HepG2 (cell line): ENCODE results near the gene ZMYND19. TPM values are rescaled to one million over a fixed set of nuclear protein-coding genes. Genes with fewer than 3 reads are reported as not detected.

Experiments used
- ARHGAP35 ChIP-seq: sonication (generic); formaldehyde crosslinking; IDR thresholded peaks from 2 replicates; pipeline ENCODE4 v1.9.0; 2022; ENCODE audit warnings: mild to moderate bottlenecking, inconsistent platforms, moderate library complexity, missing genetic modification reagents, borderline replicate concordance
- EEA1 ChIP-seq: sonication (generic); formaldehyde crosslinking; IDR thresholded peaks from 2 replicates; pipeline ENCODE4 v1.5.1; 2020; ENCODE audit warnings: mild to moderate bottlenecking, missing genetic modification reagents, borderline replicate concordance
- HDAC1 ChIP-seq: sonication (generic); formaldehyde crosslinking; IDR thresholded peaks from 2 replicates; pipeline ENCODE4 v1.5.1; 2020; ENCODE audit warnings: mild to moderate bottlenecking, missing genetic modification reagents
- HES4 ChIP-seq: sonication (generic); formaldehyde crosslinking; IDR thresholded peaks from 2 replicates; pipeline ENCODE4 v1.9.0; 2021; ENCODE audit warnings: mild to moderate bottlenecking, missing genetic modification reagents, borderline replicate concordance
- KLF16 ChIP-seq, 2 experiments: sonication (generic) in 1 of 2; formaldehyde crosslinking in 1 of 2; IDR thresholded peaks; 2 replicates each; pipeline versions ENCODE4 v1.6.1 to v1.8.0; 2016 to 2023; ENCODE audit warnings: missing genetic modification reagents in 2 of 2, missing compliant biosample characterization in 1 of 2
- KMT2A ChIP-seq: sonication (generic); formaldehyde crosslinking; IDR thresholded peaks from 2 replicates; pipeline ENCODE4 v1.4.0; 2020; ENCODE audit warnings: missing genetic modification reagents
- PHF8 ChIP-seq: sonication (generic); formaldehyde crosslinking; IDR thresholded peaks from 2 replicates; pipeline ENCODE4 v1.5.0; 2020; ENCODE audit warnings: missing genetic modification reagents
- RBFOX2 ChIP-seq: fragments of 200-400 bp; formaldehyde crosslinking; IDR thresholded peaks from 2 replicates; pipeline ENCODE4 v1.6.1; 2017; ENCODE audit warnings: low read depth, mild to moderate bottlenecking, low read length
- SAP130 ChIP-seq: IDR thresholded peaks from 2 replicates; pipeline ENCODE4 v1.6.1; 2016; ENCODE audit warnings: low read depth
- SIN3A ChIP-seq: IDR thresholded peaks from 2 replicates; pipeline ENCODE4 v1.6.1; 2011; ENCODE audit warnings: low read depth, mild to moderate bottlenecking, control low read depth, low read length, borderline replicate concordance
- TAF1 ChIP-seq: sonication (generic); formaldehyde crosslinking; IDR thresholded peaks from 2 replicates; pipeline ENCODE4 v1.4.0; 2020; ENCODE audit warnings: missing genetic modification reagents
- TCF7 ChIP-seq: sonication (generic); IDR thresholded peaks from 2 replicates; pipeline ENCODE4 v1.6.1; 2016; ENCODE audit warnings: antibody characterized with exemption, low read depth
- ZNF224 ChIP-seq: sonication (generic); formaldehyde crosslinking; IDR thresholded peaks from 2 replicates; pipeline ENCODE4 v1.5.0; 2020; ENCODE audit warnings: mild to moderate bottlenecking, missing genetic modification reagents
- ZNF235 ChIP-seq: sonication (generic); formaldehyde crosslinking; IDR thresholded peaks from 2 replicates; pipeline ENCODE4 v1.8.1; 2023; ENCODE audit warnings: mild to moderate bottlenecking, missing genetic modification reagents, borderline replicate concordance
- ZNF263 ChIP-seq: sonication (generic); formaldehyde crosslinking; IDR thresholded peaks from 2 replicates; pipeline ENCODE4 v1.4.0; 2020; ENCODE audit warnings: missing genetic modification reagents
- ZNF674 ChIP-seq: sonication (generic); formaldehyde crosslinking; IDR thresholded peaks from 2 replicates; pipeline ENCODE4 v1.5.0; 2020; ENCODE audit warnings: low read depth, mild to moderate bottlenecking, missing genetic modification reagents
- polyA plus RNA-seq, 8 experiments: library from polyadenylated mRNA; depleted of rRNA in 3 of 8; stranded (reverse) in 7 of 8; unstranded in 1 of 8; fragments of >200 nt; fragmentation: Illumina TruSeq in 4 of 8; extraction: Trizol in 4 of 8; gene quantifications; 2 replicates each; pipeline versions ENCODE4 v1.2.1 to v1.2.3, GENCODE V29; 2011 to 2016; ENCODE audit warnings: low read depth in 4 of 8, missing spikeins in 1 of 8, mixed read lengths in 1 of 8; ENCODE audit not compliant: insufficient read depth in 1 of 8
- total RNA-seq, 5 experiments: library from RNA; depleted of rRNA; stranded (reverse); fragments of >200 nt; fragmentation: Illumina TruSeq; extraction: Trizol; gene quantifications; 2 replicates each; pipeline ENCODE4 v1.2.3, GENCODE V29; 2016; ENCODE audit warnings: low read depth in 1 of 5
- TF ChIP-seq, protein P1 (sequence below): sonication (generic); formaldehyde crosslinking; IDR thresholded peaks from 2 replicates; pipeline ENCODE4 v1.4.0; 2020; ENCODE audit warnings: missing genetic modification reagents
- TF ChIP-seq, protein P2 (sequence below): sonication (generic); formaldehyde crosslinking; IDR thresholded peaks from 2 replicates; pipeline ENCODE4 v1.8.0; 2022; ENCODE audit warnings: missing genetic modification reagents, mild to moderate bottlenecking, borderline replicate concordance
- TF ChIP-seq, protein P3 (sequence below): sonication (generic); formaldehyde crosslinking; IDR thresholded peaks from 2 replicates; pipeline ENCODE4 v1.5.1; 2020; ENCODE audit warnings: mild to moderate bottlenecking, missing genetic modification reagents, moderate library complexity
- TF ChIP-seq, protein P4 (sequence below): IDR thresholded peaks from 2 replicates; pipeline ENCODE4 v1.6.1; 2012; ENCODE audit warnings: inconsistent platforms

Gene ZMYND19
- total and polyA plus RNA-seq, 2 of the 13 experiments (the other 11 are each of a cell fraction or from before 2014, with no cell fraction given) = 21.3 to 38.7 TPM

DNA sequence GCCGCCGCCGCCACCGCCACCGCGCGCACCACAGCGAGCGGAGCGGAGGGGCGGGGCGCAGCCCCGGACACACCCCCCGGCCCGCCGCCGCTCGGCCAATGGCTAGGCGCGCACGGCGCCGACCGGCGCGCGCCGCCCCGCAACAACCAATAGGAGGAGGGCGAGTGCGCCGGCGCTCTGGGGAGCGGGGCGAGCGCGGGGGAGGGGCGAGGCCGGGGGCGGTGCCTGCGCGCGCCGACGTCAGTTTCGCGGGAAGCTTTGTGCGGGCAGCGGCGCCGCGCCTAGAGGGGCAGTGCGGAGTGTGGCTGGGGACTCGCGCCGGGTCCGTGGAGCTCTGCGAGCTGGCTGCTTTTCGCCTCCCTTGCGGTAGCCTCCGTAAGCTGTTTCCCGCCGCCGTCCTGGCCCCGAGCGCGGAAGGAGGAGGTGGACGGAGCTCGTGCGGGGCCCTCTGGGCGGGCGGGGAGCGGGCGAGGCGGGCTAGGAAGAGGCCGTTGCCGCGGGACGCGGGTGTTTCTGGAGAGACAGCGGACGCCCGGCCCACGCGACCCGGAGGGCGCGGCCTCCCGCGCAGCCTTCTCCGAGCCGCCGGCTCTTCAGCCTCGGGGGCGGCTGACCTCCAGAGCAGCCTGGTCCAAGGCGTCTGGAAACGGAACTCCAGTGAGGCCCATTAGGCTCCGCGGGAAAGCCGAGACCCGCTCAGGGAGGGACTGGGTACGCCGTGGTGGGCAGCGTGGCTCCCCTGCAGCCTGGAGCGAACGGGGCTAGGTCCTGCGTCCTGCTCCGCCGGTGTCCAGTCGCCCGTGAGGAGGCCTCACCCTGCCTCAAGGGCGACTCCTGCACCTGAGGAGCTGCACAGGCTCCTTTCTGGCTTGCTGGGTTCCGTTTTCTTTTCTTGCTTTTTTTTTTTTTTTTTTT is at the start of gene ZMYND19 (continued):
- TF ChIP-seq ARHGAP35 (CRISPR knock-in tag) = no peak
- peak; percentile 53; the same call in 1 of the 2 replicates for TF ChIP-seq EEA1
- TF ChIP-seq TCF7 = no peak; the same call in 1 of the 2 replicates
- TF ChIP-seq PHF8 (CRISPR knock-in tag) = peak; percentile 73; the same call in 1 of the 2 replicates
- peak; percentile 64; the same call in 1 of the 2 replicates for TF ChIP-seq TAF1 (CRISPR knock-in tag)
- peak; percentile 45; the same call in 1 of the 2 replicates for TF ChIP-seq ZNF235 (CRISPR knock-in tag)
- TF ChIP-seq SAP130 = peak; percentile 96
- TF ChIP-seq KMT2A (CRISPR knock-in tag) = peak; percentile 61; the same call in 1 of the 2 replicates
- TF ChIP-seq HDAC1 (CRISPR knock-in tag) = peak; percentile 83
- TF ChIP-seq, protein P1, sequence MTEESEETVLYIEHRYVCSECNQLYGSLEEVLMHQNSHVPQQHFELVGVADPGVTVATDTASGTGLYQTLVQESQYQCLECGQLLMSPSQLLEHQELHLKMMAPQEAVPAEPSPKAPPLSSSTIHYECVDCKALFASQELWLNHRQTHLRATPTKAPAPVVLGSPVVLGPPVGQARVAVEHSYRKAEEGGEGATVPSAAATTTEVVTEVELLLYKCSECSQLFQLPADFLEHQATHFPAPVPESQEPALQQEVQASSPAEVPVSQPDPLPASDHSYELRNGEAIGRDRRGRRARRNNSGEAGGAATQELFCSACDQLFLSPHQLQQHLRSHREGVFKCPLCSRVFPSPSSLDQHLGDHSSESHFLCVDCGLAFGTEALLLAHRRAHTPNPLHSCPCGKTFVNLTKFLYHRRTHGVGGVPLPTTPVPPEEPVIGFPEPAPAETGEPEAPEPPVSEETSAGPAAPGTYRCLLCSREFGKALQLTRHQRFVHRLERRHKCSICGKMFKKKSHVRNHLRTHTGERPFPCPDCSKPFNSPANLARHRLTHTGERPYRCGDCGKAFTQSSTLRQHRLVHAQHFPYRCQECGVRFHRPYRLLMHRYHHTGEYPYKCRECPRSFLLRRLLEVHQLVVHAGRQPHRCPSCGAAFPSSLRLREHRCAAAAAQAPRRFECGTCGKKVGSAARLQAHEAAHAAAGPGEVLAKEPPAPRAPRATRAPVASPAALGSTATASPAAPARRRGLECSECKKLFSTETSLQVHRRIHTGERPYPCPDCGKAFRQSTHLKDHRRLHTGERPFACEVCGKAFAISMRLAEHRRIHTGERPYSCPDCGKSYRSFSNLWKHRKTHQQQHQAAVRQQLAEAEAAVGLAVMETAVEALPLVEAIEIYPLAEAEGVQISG (CRISPR knock-in tag) = peak; percentile 53; the same call in 1 of the 2 replicates
- TF ChIP-seq ZNF674 (CRISPR knock-in tag) = no peak
- TF ChIP-seq, protein P2, sequence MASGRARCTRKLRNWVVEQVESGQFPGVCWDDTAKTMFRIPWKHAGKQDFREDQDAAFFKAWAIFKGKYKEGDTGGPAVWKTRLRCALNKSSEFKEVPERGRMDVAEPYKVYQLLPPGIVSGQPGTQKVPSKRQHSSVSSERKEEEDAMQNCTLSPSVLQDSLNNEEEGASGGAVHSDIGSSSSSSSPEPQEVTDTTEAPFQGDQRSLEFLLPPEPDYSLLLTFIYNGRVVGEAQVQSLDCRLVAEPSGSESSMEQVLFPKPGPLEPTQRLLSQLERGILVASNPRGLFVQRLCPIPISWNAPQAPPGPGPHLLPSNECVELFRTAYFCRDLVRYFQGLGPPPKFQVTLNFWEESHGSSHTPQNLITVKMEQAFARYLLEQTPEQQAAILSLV = no peak
- TF ChIP-seq, protein P3, sequence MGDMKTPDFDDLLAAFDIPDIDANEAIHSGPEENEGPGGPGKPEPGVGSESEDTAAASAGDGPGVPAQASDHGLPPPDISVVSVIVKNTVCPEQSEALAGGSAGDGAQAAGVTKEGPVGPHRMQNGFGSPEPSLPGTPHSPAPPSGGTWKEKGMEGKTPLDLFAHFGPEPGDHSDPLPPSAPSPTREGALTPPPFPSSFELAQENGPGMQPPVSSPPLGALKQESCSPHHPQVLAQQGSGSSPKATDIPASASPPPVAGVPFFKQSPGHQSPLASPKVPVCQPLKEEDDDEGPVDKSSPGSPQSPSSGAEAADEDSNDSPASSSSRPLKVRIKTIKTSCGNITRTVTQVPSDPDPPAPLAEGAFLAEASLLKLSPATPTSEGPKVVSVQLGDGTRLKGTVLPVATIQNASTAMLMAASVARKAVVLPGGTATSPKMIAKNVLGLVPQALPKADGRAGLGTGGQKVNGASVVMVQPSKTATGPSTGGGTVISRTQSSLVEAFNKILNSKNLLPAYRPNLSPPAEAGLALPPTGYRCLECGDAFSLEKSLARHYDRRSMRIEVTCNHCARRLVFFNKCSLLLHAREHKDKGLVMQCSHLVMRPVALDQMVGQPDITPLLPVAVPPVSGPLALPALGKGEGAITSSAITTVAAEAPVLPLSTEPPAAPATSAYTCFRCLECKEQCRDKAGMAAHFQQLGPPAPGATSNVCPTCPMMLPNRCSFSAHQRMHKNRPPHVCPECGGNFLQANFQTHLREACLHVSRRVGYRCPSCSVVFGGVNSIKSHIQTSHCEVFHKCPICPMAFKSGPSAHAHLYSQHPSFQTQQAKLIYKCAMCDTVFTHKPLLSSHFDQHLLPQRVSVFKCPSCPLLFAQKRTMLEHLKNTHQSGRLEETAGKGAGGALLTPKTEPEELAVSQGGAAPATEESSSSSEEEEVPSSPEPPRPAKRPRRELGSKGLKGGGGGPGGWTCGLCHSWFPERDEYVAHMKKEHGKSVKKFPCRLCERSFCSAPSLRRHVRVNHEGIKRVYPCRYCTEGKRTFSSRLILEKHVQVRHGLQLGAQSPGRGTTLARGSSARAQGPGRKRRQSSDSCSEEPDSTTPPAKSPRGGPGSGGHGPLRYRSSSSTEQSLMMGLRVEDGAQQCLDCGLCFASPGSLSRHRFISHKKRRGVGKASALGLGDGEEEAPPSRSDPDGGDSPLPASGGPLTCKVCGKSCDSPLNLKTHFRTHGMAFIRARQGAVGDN = peak; percentile 76
- TF ChIP-seq KLF16 (CRISPR knock-in tag; IDR thresholded peaks at IDR 0.05) = 0 out of 4 replicates have a peak, but pooled peaks of 1 of the 2 experiments have one; percentile 28
- 0 out of 2 replicates have a peak, but pooled peaks have one; percentile 51 for TF ChIP-seq ZNF224 (CRISPR knock-in tag)
- 0 out of 2 replicates have a peak, but pooled peaks have one; percentile 22 for TF ChIP-seq ZNF263 (CRISPR knock-in tag)
- TF ChIP-seq RBFOX2 = peak; percentile 41; the same call in 1 of the 2 replicates
- TF ChIP-seq, protein P4, sequence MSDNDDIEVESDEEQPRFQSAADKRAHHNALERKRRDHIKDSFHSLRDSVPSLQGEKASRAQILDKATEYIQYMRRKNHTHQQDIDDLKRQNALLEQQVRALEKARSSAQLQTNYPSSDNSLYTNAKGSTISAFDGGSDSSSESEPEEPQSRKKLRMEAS = peak; percentile 62
- 0 out of 2 replicates have a peak, but pooled peaks have one; percentile 12 for TF ChIP-seq HES4 (CRISPR knock-in tag)
- TF ChIP-seq SIN3A = peak; percentile 94; the same call in 1 of the 2 replicates
